Stimulated activated CD8-positive, alpha-beta memory T cell treated with anti-CD3 and anti-CD28 coated beads, Interleukin-2, amount 100 ng/mL, for 48 hours (primary cell): Measurements from ENCODE around the gene MUC6.

Experiments used
- DNase-seq, 2 donors: peaks; one replicate each; pipeline ENCODE4 v3.0.0-alpha.2; 2020; ENCODE audit warnings: low read depth in 2 of 2

Gene MUC6

DNA sequence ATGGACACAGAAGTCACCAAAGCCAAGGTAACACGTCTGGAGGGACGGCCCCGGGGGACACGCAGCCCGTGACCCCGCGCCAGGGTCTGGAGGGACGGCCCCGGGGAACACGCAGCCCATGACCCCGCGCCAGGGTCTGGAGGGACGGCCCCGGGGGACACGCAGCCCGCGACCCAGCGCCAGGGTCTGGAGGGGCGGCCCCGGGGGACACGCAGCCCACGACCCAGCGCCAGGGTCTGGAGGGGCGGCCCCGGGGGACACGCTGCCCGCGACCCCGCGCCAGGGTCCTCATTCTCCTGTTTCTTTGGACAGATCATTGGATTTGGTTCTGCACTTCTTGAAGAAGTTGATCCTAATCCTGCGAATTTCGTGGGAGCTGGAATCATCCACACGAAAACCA lies 27.1 kb downstream of the MUC6 start:
- no peak for DNase-seq

DNA sequence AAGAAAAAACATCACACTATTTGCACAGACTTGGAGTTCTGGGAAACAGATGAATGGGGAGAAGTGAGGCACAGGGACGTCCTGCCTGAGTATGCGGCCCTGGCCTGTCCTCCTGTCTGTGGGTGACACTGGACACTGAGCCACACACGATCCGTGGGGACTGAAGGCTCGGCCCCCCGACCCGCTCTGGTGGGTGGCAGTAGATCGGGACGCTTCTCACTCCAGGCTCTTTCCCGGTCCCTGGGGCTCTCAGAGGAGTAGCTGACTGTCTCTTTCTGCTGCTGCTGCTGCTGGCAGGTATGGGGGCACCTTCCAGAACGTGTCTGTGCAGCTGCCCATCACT lies 27.7 kb downstream of the MUC6 start:
- DNase-seq, result no peak

DNA sequence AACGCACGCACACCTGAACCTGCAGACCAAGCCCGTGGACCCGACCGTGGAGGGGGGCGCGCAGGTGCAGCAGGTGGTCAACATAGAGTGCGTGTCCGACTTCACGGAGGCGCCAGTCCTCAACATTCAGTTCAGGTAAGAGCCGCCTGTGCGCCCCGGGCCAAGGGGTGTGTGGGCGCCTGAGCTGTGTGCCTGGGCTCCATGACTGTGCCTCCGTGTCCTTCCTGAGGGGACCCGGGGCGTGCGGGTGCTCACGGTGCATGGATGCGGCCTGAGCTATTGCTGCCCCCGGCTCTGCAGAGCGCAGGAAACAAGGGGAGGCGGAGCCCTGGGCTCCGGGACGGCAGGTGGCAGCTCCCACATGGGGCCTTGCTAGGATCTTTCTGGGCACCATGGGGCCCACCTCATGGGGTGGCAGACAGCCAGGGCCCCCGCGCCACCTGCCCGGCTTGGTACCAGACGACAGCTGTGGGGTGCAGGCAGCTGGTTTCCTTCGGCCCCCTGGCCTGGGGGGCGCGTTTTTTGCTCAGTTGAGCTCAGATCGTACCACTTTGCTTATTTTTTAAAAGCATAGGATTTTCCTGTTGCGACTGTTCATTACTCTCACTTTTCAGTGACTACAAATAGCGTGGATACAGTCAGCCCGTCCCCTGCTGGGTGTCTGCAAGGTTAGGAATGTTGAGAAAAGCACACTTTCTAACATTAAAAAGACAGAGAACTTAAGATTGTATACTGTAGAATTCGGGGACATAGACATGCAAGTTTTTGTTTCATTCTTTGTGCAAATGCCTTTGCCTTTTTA lies 28.3 kb downstream of the MUC6 start:
- no peak for DNase-seq

DNA sequence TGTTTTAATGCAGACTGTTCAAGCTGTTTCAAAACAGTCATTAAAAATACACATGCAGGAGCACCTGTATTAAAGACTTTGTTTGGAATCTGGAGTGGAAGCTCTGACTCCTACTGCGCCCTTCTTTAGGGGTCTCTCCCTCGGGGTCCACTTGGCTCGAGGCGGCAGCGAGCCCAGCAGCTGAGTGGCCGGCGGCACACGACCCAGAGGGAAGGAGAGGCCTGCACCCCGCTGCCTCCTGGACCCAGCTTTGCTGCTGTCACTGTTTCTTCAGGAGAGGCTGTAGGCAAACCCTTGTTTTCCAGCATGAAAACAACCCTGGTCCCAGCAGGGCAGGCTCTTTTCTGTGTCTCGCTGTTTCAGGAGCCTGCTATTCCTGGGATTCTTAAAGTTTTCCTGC lies 29.2 kb downstream of the MUC6 start:
- no peak for DNase-seq

DNA sequence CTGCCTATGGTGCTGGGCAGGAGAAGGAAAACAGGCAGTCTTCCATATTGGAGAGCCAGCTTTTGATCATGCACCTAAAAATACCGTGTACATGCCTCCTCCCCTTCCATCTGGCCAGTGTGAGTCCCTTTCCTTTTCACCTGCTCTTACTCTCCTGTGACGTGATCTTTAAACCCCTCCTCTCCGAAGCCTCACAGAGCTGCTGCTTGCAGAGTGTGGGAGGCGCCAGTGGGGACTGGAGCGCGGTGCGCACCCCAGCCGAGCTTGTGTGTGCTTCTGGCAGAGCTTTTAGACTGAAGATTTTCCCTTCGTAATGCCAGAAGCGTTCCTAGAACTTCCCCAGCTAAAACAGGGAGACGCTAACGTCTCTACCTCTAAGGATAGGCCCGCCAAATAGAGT lies 29.8 kb downstream of the MUC6 start:
- no peak for DNase-seq

DNA sequence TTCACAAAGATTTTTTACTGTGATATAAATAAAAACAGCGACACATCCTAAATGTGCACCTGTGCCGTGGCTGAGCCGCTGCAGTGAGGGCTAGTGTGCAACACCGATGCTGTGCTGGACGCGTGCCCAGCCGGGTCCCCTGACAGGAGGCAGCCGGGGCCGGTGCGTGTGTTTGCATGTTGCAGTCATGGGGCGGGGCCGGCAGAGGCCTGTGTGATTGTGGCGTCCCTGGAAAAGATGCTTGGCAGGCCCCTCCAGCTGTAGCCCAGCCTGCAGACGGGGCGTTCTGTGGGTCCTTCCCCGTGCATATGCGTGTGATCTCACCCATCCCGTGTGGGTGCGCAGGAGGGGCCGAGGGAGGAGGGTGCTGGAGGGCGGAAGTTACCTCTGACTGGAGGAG lies 30.6 kb downstream of the MUC6 start:
- DNase-seq, result no peak

DNA sequence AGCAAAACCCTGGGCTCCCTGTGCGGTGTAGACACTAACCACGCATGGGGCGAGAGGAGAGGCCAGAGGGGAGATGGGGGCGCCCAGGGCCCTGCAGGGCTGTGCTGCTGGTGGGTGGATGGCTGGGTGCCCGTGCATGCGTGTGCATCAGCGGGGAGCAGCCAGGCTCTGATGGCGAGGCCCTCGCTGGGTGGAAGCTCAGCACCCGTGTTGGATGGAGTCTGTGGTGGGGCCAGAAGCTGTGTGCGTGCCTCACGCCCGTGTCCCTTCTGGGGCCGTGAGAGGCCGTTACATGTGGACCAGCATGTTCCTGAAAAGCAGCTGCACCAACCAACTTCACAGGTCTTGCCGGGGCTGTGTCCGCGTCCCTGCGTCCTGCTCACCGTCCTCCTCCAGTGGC lies 33.4 kb downstream of the MUC6 start:
- no peak for DNase-seq

DNA sequence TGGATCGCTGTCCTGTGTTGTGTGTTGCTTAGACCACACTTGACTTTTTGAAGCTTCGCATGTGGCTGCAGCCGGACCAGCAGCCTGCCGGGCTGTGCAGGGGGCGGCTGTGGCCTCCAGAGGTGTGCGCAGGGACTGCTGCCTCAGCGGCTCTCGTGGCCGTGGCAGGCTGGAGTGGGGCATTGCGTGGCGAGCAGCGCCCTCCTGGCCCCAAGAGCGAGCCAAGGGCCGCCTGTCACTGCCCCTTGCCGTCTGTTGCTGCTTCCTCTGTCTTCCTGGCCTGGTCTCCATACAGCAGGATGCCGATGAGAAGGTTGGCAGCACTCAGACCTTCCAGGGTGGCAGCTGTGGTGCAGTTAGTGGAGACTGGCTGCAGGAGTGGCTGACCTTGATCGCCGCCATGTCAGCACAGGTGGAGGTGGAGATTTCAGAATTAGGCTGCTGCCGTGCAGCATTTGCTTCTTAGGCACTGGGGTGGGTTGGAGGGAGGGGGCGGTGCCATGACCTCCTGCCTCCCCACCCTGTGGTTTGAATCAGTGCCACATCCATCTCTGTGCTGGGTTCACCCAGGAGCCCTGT lies 34.0 kb downstream of the MUC6 start:
- no peak for DNase-seq

DNA sequence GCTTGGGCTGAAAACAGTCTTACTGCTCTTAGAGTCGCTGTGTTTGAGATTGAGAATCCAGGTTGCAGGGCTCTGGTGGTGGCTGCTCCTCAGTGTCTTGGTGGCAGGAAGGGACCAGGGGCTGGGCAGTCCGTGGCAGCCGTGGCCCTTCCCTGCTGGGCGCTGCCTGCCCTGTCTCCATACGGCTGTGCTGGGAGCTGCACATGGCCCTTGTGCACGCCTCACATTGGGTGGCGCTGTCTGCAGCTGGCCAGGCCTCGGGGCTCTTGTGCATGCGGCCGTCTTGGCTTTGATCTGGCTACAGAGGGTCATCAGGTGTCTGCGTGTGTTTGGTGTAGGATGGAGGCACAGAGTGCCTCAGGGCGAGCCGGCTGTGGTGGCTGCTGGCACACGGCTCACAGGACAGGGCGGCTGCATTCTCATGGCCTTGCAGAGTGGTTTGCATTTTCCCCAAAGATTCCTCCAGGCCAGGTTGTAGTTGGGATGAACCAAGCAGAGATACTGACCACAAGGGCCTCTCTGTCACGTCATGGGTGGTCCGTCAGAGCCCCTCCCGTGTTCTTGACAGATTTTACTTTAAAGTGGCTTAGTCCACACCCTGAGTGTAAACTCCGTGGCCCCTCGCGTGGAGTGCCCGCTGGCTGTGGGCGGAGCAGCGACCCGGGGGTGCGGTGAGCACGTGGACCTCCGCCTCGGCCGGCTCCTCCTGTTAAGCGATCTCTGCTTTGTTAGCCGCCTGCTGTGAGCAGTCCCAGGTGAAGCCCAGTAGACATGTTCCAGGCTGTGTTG lies 34.7 kb downstream of the MUC6 start:
- DNase-seq, result no peak

DNA sequence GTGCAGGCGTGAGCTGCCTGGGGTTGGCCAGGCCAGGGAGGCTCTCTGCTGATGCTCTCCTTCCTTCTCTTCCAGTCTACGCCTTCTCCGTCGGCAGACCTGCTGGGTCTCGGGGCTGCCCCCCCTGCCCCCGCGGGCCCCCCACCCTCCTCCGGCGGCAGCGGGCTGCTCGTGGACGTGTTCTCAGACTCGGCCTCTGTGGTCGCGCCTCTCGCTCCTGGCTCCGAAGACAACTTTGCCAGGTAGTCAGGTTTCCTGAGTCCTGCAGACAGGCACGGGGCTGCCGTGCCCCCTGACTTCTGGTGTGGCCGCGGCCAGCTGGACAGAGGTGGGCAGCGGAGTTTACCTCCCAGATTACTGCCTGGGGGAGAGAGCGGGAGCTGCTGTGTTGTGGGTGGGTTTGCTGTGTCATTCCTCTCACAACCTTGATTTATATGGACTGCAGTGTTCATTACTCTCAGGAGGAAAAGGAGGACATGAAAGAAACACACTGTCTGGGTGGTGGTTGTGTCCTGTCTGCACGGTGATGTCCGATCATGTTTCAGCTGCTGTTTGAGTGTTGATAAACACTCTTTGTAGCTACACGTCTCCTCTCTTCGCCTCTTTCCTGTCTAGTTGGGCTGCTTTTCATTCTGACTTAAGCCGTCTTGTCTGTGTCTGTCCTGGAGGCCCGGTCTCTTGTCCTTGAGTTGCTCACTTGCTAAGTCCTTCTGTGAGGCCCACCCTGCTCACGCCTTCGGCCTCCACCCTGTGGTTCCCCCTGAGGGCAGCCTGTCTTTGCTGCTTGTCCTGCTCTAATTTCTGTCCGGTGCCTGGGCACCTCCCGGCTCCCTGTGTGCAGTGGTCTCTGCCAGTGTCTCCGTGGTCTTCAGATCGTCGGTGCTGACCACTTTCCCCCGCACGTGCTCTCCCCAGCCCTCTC lies 35.9 kb downstream of the MUC6 start:
- no peak for DNase-seq

DNA sequence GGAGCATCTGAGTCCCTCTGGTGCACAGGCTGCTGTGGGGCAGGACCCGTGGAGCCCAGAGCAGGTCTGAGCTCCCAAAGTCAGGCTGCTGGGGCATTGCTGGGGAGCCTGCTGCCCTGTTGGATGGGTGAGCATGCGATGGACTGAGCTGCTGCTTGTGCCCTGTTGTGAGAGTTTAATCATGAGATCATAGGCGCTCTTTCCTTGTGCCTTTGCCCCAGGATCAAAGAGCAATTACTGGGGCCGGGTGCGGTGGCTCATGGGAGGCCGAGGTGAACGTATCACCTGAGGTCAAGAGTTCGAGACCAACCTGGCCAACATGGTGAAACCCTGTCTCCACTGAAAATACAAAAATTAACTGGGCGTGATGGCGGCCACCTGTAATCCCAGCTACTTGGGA lies 37.5 kb downstream of the MUC6 start:
- DNase-seq, result no peak

DNA sequence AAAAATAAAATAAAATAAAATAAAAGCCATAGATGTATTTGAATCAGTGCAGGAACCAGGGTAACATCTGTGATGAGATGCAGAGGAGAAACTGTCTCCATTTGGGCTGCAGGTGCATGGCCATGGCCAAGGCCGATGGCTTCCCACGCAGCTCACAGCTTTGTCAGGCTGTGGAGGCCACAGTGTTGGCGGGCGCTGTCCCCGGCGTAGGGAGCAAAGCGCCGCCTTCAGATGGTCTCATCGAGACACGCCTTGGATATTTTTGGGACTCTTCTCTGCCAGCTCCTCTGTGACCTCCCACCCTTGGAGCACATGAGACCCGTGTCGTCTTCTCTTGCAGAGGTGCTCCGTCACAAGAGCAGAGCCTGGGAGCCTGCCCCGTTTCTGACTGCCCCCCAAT lies 38.6 kb downstream of the MUC6 start:
- DNase-seq, result no peak

DNA sequence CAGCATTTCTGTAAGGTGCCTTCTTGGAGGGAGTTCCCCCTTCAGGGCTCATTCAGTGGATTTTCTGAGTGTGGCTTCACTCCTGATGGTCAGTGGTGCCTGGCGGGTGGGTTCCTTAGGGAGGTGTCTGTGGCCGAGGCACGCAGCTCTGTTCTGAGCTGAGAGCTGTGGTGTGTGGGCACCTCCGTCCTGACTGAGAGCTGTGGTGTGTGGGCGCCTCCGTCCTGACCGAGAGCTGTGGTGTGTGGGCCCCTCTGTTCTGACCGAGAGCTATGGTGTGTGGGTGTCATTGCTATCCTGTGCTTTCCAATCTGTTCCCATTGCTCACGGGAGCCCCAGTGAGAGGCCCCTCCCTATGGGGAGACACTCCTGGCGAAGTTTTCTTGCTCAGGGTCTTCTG lies 39.8 kb downstream of the MUC6 start:
- no peak for DNase-seq

DNA sequence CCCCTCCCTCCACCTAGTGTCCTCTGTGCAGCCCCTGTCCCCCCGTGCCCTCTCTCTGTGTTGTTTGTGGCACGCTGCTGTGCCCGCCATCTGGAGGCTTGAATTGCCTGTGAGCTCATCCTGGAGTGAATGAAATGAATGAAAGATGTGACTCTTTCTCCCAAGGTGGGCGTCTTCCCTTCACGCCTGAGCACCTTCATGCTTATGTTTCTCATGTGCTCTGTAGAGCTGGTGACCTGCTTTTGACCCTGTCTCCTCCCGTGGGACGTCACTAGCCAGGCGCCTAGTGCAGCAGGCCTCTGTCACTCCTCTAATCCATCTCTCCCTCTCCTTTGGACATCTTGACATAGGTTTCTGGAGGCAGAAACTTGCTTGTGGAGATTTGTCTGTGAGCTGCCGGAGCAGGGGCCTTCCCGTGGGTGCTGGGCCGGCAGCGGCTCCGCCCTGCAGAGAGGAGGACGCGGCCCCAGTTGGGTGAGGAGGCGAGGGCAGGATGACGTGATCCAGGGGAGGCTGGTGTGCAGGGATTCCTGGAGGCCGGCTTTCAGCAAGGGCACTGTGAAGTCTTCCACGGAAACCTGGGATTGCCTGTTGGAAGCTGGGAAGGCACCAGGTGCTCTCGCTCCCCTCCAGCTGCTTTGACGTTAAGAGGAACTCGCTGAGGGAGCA lies 40.6 kb downstream of the MUC6 start:
- DNase-seq, result no peak

DNA sequence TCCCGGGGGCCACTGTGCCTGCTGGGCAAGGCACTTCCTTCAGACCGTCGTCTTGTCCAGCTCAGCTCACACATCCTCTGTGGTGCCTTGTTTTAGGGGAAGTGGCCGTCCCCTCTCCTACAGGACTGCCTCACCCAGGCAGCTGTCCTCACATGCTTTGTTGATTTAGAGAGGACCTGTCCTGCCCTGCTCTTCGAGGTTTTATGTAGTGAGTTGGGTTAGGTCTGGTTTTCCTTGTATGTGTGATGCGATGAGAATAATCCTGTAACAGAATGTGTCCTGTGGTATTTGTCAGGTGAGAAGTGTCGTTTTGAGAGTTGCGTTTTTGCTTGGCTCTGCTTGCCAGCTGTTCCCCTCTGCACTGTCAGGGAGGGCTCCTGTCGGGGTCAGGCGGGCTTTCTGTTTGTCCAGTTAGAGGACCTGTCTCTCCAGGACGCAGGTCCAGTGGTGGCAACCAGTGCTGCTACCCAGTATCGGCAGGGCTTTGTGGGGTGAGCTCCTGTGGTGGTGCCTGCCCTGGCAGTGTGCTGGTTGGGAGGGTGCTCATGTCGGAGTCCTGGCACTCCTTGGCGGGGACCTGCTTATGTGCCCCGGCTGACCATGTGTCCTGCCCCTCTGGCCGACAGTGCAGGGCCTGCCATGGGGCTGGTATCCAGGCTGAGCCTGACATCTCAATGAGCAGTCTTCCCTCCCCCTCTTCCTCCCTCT lies 41.3 kb downstream of the MUC6 start:
- DNase-seq, result no peak

DNA sequence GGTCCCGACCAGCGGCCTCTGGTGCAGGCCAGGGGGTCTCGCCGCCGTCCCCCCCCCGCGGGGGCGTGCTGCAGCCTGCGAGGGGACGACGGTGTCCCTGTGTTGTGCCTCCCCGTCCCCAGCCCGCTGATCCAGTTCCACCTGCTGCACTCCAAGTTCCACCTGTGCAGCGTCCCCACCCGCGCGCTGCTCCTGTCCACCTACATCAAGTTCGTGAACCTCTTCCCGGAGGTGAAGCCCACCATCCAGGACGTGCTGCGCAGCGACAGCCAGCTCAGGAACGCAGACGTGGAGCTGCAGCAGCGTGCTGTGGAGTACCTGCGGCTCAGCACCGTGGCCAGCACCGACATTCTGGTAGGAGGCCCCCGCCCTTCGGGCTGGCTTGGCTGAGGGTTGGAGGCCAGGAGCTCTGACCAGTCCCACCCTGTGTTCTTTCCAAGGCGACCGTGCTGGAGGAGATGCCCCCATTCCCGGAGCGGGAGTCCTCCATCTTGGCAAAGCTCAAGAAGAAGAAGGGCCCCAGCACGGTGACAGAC lies 42.8 kb downstream of the MUC6 start:
- DNase-seq, result no peak

DNA sequence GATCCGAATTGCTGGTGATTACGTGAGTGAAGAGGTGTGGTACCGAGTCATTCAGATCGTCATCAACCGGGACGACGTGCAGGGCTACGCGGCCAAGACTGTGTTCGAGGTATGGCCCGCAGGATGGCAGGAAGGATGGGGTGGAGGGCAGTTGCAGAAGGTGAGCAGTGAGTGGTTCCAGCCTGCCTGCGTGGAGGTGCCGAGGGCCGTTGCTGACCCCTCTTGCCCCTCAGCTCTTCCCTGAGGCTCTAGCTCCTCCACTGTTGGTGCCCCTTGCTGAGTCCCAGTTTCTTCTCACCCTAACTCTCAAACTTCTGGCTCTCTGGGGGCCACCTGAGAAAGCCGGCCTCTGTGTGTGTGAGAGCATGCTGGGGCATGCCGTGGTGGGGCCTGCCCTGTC lies 43.9 kb downstream of the MUC6 start:
- DNase-seq, result no peak

DNA sequence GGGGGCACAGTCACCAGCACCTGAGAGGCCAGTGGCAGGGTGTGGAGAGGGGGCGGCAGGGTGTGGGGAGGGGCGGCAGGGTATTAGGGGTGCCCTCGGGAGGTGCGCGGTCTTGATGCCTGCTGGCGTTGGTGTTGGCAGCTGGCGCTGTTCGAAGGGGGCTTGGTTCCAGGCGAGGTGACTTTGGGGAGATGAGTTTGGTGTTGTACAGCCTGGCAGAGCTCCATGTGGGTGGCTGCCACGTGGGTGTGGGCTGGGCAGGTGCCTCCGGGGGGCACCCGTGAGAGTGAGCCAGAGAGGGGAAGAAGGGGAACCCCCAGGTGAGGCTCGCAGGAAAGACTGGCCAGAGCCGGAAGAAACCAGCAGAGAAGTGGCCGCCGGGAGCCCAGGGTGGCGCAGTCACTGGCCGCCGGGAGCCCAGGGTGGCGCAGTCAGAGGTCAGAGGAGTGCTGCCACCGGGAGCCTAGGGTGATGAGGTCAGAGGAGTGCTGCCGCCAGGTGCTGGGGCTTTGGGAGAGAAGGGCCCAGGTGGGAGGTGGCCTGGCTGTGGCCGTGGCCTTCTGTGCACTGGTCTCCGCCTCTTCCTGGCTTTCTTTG lies 44.7 kb downstream of the MUC6 start:
- DNase-seq, result no peak

DNA sequence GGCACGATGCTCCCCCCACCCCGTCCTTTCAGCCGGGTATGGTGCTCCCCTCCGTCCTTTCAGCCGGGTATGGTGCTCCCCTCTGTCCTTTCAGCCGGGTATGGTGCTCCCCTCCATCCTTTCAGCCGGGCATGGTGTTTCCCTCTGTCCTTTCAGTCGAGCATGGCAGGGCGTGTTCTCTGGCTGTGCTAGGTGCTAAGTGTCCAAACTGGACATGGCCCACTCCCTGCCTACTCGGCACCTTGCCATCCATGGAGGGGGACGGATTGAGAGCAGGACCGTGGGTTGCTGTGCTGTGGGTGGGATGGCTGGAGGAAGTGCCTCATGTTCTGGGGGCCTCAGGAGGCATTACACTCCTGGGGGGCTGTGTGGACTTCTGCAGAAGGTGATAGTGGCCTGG lies 45.5 kb downstream of the MUC6 start:
- no peak for DNase-seq

DNA sequence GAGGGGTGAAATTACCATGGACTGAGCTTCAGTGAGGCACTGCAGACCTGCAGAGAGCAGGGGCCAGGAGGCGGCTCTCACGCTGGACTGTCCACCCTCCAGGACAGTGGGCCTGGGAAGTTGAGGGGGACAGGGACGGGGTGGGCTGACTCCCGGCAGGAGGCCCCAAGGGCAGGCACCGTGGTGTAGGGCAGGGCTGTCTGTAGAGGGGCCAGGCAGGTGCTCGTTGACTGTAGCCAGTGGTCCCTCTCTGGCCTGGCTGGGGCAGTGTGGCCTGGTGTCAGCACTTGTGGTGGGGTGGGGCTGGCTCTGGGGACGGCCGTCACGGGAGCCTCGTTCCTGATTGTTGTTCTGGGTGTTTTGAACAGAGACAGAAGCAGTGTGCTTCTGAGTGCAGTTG lies 46.4 kb downstream of the MUC6 start:
- DNase-seq, result no peak
